GM19099 (cell line): ENCODE data around the gene MYO1E.

Experiments used
- POLR2A ChIP-seq: IDR thresholded peaks from 3 replicates; pipeline ENCODE4 v1.6.1; 2011; ENCODE audit warnings: low read depth; ENCODE audit not compliant: insufficient read length; ENCODE audit errors: extremely low read depth

Gene MYO1E

GRCh38 chr15:59366333-59367021, 6.2 kb downstream of the MYO1E start:
- no peak for TF ChIP-seq POLR2A

- TF ChIP-seq POLR2A = no peak
Observed at GRCh38 chr15:59364248-59364647, 8.4 kb downstream of the MYO1E start.

GRCh38 chr15:59362331-59362730, 10.3 kb downstream of the MYO1E start:
- TF ChIP-seq POLR2A = no peak

GRCh38 chr15:59360896-59361295, 11.8 kb downstream of the MYO1E start:
- no peak for TF ChIP-seq POLR2A

- TF ChIP-seq POLR2A = no peak
Observed at GRCh38 chr15:59360305-59360704, 12.4 kb downstream of the MYO1E start.

GRCh38 chr15:59355730-59356129, 16.9 kb downstream of the MYO1E start:
- TF ChIP-seq POLR2A = no peak

GRCh38 chr15:59354417-59355031, 18.1 kb downstream of the MYO1E start:
- TF ChIP-seq POLR2A = no peak

GRCh38 chr15:59353994-59354416, 18.7 kb downstream of the MYO1E start:
- TF ChIP-seq POLR2A = no peak

- TF ChIP-seq POLR2A = no peak
Observed at GRCh38 chr15:59352683-59353082, 20.0 kb downstream of the MYO1E start.

- no peak for TF ChIP-seq POLR2A
Observed at GRCh38 chr15:59352189-59352588, 20.5 kb downstream of the MYO1E start.

GRCh38 chr15:59350421-59350732, 22.3 kb downstream of the MYO1E start:
- TF ChIP-seq POLR2A = no peak

- TF ChIP-seq POLR2A = no peak
Observed at GRCh38 chr15:59349680-59350420, 22.8 kb downstream of the MYO1E start.

- TF ChIP-seq POLR2A = no peak
Observed at GRCh38 chr15:59347915-59348314, 24.8 kb downstream of the MYO1E start.

- TF ChIP-seq POLR2A = no peak
Observed at GRCh38 chr15:59346951-59347350, 25.7 kb downstream of the MYO1E start.

GRCh38 chr15:59345326-59345725, 27.3 kb downstream of the MYO1E start:
- no peak for TF ChIP-seq POLR2A

- TF ChIP-seq POLR2A = no peak
Observed at GRCh38 chr15:59344311-59344710, 28.4 kb downstream of the MYO1E start.
